Ishikawa (cell line): ENCODE results near the gene FGGY.

Source experiments
- CEBPB ChIP-seq: IDR thresholded peaks from 2 replicates; pipeline ENCODE4 v1.6.1; 2012
- CREB1 ChIP-seq: IDR thresholded peaks from 2 replicates; pipeline ENCODE4 v1.6.1; 2012; ENCODE audit warnings: low read depth
- EGR1 ChIP-seq: IDR thresholded peaks from 2 replicates; pipeline ENCODE4 v1.6.1; 2012
- EP300 ChIP-seq: IDR thresholded peaks from 2 replicates; pipeline ENCODE4 v1.6.1; 2012; ENCODE audit warnings: borderline replicate concordance
- FOXM1 ChIP-seq: IDR thresholded peaks from 2 replicates; pipeline ENCODE4 v1.6.1; 2012; ENCODE audit warnings: low read depth, borderline replicate concordance
- NFIC ChIP-seq: IDR thresholded peaks from 2 replicates; pipeline ENCODE4 v1.6.1; 2012
- RAD21 ChIP-seq: IDR thresholded peaks from 2 replicates; pipeline ENCODE4 v1.6.1; 2012; ENCODE audit warnings: low read depth
- REST ChIP-seq: IDR thresholded peaks from 2 replicates; pipeline ENCODE4 v1.6.1; 2012; ENCODE audit warnings: low read depth, mild to moderate bottlenecking
- TAF1 ChIP-seq: IDR thresholded peaks from 2 replicates; pipeline ENCODE4 v1.6.1; 2012; ENCODE audit warnings: low read depth, mild to moderate bottlenecking
- TCF12 ChIP-seq: IDR thresholded peaks from 2 replicates; pipeline ENCODE4 v1.6.1; 2012; ENCODE audit warnings: low read depth
- TEAD4 ChIP-seq: IDR thresholded peaks from 2 replicates; pipeline ENCODE4 v1.6.1; 2012
- YY1 ChIP-seq: IDR thresholded peaks from 2 replicates; pipeline ENCODE4 v1.6.1; 2012; ENCODE audit warnings: low read depth
- ZBTB7A ChIP-seq: IDR thresholded peaks from 2 replicates; pipeline ENCODE4 v1.6.1; 2012; ENCODE audit warnings: low read depth
- TF ChIP-seq, protein P1 (sequence below): IDR thresholded peaks from 2 replicates; pipeline ENCODE4 v1.6.1; 2012

DNA sequence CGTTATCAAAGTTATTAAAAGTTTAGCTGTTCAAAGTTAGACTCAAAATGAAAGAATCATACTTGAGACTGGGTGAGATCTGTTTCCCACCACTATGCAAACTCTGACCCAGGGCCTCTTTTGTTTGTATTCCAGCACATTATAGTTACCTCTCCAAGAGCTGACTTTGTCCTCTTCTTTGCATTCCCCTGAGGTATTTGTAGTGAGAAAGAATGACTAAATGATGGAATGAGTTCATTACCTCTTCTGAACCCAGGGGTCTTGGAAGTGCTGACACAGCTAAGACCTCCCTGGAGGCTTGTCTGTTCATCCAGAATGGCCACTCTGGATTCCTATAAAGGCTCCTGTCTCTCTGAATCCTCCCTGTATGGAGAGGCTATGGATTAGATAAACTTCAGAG, 62.4 kb downstream of the FGGY start:
- no peak for TF ChIP-seq TEAD4
- TF ChIP-seq REST, result no peak
- TF ChIP-seq, protein P1, sequence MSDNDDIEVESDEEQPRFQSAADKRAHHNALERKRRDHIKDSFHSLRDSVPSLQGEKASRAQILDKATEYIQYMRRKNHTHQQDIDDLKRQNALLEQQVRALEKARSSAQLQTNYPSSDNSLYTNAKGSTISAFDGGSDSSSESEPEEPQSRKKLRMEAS, result no peak
- TF ChIP-seq TAF1, result no peak
- no peak for TF ChIP-seq TCF12
- TF ChIP-seq ZBTB7A, result no peak
- TF ChIP-seq CEBPB, result no peak
- no peak for TF ChIP-seq RAD21
- TF ChIP-seq EGR1, result no peak
- no peak for TF ChIP-seq NFIC
- no peak for TF ChIP-seq FOXM1
- no peak for TF ChIP-seq EP300
- no peak for TF ChIP-seq YY1
- no peak for TF ChIP-seq CREB1
